RWPE2 (cell line): Measurements from ENCODE around the gene ZNF181.

Source experiments
- ATAC-seq: fragments of 200-7000 bp; cut with Tn5 transposase; 3 replicates; pipeline ENCODE4 v1.9.1; 2021; ENCODE audit warnings: low read depth
- DNase-seq: peaks from one replicate; pipeline ENCODE4 v3.0.0-alpha.2; 2020; ENCODE audit warnings: low spot score
- H3K27ac ChIP-seq: fragments of 450-650 bp; 2 replicates; pipeline ENCODE4 v1.5.1; 2017; ENCODE audit warnings: mild to moderate bottlenecking; ENCODE audit not compliant: poor library complexity, severe bottlenecking
- H3K27me3 ChIP-seq: fragments of 250-450 bp; sonication (Bioruptor Pico); 2 replicates; pipeline ENCODE4 v1.5.1; 2021; ENCODE audit warnings: mild to moderate bottlenecking, moderate library complexity; ENCODE audit not compliant: insufficient read depth, poor library complexity, severe bottlenecking
- H3K36me3 ChIP-seq: fragments of 250-450 bp; sonication (Bioruptor Pico); 2 replicates; pipeline ENCODE4 v1.5.1; 2020; ENCODE audit warnings: low read depth, mild to moderate bottlenecking, moderate library complexity
- H3K4me1 ChIP-seq: fragments of 250-450 bp; sonication (Bioruptor Pico); 2 replicates; pipeline ENCODE4 v1.5.1; 2021; ENCODE audit warnings: mild to moderate bottlenecking, moderate library complexity; ENCODE audit not compliant: insufficient read depth, poor library complexity, severe bottlenecking
- H3K4me3 ChIP-seq: fragments of 250-450 bp; sonication (Bioruptor Pico); 2 replicates; pipeline ENCODE4 v1.5.1; 2021; ENCODE audit warnings: mild to moderate bottlenecking, moderate library complexity; ENCODE audit not compliant: severe bottlenecking
- H3K9me3 ChIP-seq: fragments of 250-450 bp; sonication (Bioruptor Pico); 2 replicates; pipeline ENCODE4 v1.5.1; 2021; ENCODE audit warnings: mild to moderate bottlenecking, moderate library complexity; ENCODE audit not compliant: severe bottlenecking
- TF ChIP-seq, protein P1 (sequence below): fragments of 450-650 bp; IDR thresholded peaks from one replicate; pipeline ENCODE4 v1.5.1; 2017; ENCODE audit warnings: mild to moderate bottlenecking, moderate library complexity; ENCODE audit not compliant: poor library complexity, severe bottlenecking

ZNF181 gene

DNA sequence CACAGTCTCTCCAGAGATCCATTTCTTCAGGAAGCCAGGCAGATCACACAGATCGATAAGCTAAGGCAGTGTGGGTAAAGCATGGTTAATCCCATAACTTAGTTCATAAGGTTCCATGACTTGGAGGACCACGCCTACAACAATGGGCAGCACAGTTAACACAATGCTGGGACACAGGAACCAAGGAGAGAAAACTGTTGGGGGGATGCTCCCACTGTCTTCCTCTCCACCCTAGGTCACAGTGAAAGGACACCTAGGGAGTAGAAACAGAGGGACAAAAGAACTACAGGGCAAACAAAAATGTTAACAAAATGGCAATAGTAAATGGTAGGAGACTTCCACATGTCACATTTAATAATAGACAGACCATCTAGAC, 20.8 kb upstream of the ZNF181 start:
- DNase-seq, result no peak
- no peaks in the 10 kb centered on the region for H3K4me1 ChIP-seq
- TF ChIP-seq, protein P1, sequence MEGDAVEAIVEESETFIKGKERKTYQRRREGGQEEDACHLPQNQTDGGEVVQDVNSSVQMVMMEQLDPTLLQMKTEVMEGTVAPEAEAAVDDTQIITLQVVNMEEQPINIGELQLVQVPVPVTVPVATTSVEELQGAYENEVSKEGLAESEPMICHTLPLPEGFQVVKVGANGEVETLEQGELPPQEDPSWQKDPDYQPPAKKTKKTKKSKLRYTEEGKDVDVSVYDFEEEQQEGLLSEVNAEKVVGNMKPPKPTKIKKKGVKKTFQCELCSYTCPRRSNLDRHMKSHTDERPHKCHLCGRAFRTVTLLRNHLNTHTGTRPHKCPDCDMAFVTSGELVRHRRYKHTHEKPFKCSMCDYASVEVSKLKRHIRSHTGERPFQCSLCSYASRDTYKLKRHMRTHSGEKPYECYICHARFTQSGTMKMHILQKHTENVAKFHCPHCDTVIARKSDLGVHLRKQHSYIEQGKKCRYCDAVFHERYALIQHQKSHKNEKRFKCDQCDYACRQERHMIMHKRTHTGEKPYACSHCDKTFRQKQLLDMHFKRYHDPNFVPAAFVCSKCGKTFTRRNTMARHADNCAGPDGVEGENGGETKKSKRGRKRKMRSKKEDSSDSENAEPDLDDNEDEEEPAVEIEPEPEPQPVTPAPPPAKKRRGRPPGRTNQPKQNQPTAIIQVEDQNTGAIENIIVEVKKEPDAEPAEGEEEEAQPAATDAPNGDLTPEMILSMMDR, result no peak
- peaks cover 4% of the 10 kb centered on the region for H3K9me3 ChIP-seq
- H3K27ac ChIP-seq, result no peak overlapping the region
- no peak for ATAC-seq
- H3K36me3 ChIP-seq, result no peaks in the 10 kb centered on the region
- H3K4me3 ChIP-seq, result no peak overlapping the region
- no peaks in the 10 kb centered on the region for H3K27me3 ChIP-seq

DNA sequence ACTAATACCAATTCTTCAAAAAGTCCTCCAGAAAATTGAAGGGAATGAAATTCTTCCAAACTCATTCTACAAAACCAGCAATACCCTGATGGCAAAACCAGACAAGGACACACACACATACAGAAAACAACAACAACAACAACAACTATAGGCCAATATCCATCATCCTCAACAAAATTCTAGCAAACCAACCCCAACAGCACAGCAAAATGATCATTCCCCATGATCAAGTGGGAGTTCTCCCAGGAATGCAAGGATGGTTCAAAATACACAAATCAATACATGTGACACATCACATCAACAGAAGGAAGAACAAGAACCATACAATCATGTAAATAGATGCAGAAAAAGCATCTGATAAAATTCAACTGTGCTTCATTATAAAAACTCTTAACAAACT, 18.7 kb upstream of the ZNF181 start:
- peaks cover 4% of the 10 kb centered on the region for H3K9me3 ChIP-seq
- H3K27me3 ChIP-seq, result no peaks in the 10 kb centered on the region
- no peaks in the 10 kb centered on the region for H3K36me3 ChIP-seq
- no peak overlapping the region for H3K4me3 ChIP-seq
- H3K27ac ChIP-seq, result no peak overlapping the region
- DNase-seq, result no peak
- no peak for ATAC-seq
- TF ChIP-seq, protein P1, result no peak
- H3K4me1 ChIP-seq, result no peaks in the 10 kb centered on the region

DNA sequence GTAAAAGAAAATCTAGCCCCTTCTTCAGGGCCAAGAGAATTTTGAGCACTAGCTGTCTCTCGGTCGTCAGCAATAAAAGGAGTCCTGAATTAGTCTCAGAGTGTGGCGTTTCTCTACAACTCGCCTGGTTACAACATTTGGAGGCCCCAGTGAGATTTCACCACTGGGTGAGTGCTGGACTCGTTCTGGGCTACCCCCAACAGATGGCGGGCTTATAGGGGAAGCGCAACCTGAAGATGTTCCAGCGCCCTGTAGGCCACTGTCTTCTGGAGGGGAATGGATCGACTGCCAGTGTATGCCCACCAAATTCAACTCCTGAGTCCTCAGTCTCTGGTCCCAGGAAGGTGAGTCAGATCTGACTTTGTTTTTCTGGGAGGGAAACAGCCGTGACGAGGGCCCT, 11.7 kb upstream of the ZNF181 start:
- Histone ChIP-seq H3K27me3 (no peaks in the 10 kb centered on the region), H3K36me3 (no peaks in the 10 kb centered on the region), H3K27ac (no peak overlapping the region), H3K9me3 (no peaks in the 10 kb centered on the region), H3K4me3 (no peak overlapping the region), H3K4me1 (no peaks in the 10 kb centered on the region)
- no peak for DNase-seq
- no peak for ATAC-seq
- TF ChIP-seq, protein P1, result no peak

DNA sequence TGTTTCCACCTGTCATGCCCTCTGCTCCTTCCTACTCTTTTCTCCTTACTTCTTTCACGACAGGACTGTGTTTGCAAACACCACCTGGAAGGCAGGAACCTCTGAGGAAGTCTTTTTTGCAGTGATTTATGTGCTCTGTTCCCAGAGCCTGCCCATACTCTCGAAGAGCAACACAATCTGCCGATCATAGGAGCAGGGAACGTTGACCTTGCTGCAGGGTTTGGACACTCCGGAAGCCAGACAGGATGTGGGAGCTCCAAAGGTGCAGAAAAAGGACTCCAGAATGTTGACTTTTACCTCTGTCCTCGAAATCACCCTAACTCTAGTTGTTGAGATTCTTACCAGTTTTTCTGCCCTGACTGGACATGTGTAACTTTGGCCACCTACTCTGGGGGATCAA, 8.6 kb upstream of the ZNF181 start:
- H3K4me3 ChIP-seq, result no peak overlapping the region
- H3K36me3 ChIP-seq, result no peaks in the 10 kb centered on the region
- DNase-seq, result no peak
- no peak overlapping the region for H3K27ac ChIP-seq
- H3K4me1 ChIP-seq, result no peaks in the 10 kb centered on the region
- no peaks in the 10 kb centered on the region for H3K9me3 ChIP-seq
- ATAC-seq, result no peak
- H3K27me3 ChIP-seq, result no peaks in the 10 kb centered on the region
- TF ChIP-seq, protein P1, result no peak

DNA sequence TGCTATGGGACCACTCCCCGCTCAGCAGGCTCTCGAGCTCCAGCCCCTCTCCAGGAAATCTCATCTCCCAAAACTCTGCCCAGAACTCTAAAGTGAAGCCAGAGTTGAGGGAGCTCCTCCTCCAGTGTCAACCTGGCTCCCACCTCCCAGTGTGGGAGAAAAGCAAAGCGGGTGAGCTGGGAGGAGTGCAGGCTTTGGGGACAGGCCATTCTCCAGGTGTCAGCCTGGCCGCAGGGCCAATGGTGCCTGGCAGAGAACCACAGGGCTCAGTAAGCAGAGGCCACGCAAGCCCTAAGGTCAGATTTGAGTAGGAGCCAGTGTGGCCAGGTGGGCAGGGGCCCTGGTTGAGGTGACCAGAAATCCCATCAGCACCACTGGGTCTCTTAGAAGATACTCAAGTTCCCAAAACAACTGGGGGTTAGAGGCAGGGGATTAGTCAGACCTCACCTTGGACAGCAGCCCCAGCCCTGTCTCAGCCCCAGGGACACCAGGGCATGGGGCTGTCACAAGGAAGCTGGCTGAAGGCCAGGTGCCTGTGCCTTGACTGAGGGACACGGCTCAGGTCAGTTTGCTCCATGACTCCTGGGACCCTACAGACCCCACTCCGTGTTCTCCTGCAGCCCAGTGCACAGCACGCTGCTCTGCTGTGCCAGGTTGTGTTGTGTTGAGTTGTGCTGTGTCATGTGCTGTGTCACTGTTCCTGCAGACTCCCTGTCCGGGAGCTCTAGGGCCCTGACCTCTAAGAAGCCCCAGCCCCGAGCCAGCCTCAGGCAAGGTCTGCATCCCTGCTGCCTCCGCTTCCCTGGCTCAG, 2.8 kb upstream of the ZNF181 start:
- no peaks in the 10 kb centered on the region for H3K4me1 ChIP-seq
- peaks cover 5% of the 10 kb centered on the region; the same call in 1 of the 2 replicates for H3K36me3 ChIP-seq
- TF ChIP-seq, protein P1, result no peak
- H3K4me3 ChIP-seq, result no peak overlapping the region
- H3K9me3 ChIP-seq, result no peaks in the 10 kb centered on the region
- H3K27ac ChIP-seq, result no peak overlapping the region
- ATAC-seq, result no peak
- DNase-seq, result no peak
- H3K27me3 ChIP-seq, result no peaks in the 10 kb centered on the region
